Hepatocyte (in vitro differentiated cells): ENCODE measurements around the gene PAXX. TPM values are rescaled to one million over a fixed set of nuclear protein-coding genes. Genes with fewer than 3 reads are reported as not detected.

Experiments used
- DNase-seq: peaks from one replicate; pipeline ENCODE4 v3.0.0-alpha.2; 2016; ENCODE audit warnings: low spot score
- H2AFZ ChIP-seq: fragments of 200-600 bp; sonication (generic); 2 replicates; pipeline ENCODE4 v1.6.0; 2016; ENCODE audit warnings: antibody characterized with exemption, mild to moderate bottlenecking
- H3K27ac ChIP-seq: fragments of 200-600 bp; sonication (generic); 2 replicates; pipeline ENCODE4 v1.5.1; 2016; ENCODE audit warnings: mild to moderate bottlenecking
- H3K27me3 ChIP-seq: fragments of 200-600 bp; sonication (generic); 2 replicates; pipeline ENCODE4 v1.6.1; 2016
- H3K36me3 ChIP-seq: fragments of 200-600 bp; sonication (generic); replicated peaks from 2 replicates; pipeline ENCODE4 v1.5.1; 2016; ENCODE audit warnings: low read depth; ENCODE audit not compliant: insufficient read depth
- H3K4me1 ChIP-seq: fragments of 200-600 bp; sonication (generic); 2 replicates; pipeline ENCODE4 v1.5.1; 2016; ENCODE audit warnings: mild to moderate bottlenecking, moderate library complexity; ENCODE audit not compliant: insufficient read depth
- H3K4me2 ChIP-seq: fragments of 200-600 bp; sonication (generic); 2 replicates; pipeline ENCODE4 v1.6.0; 2016
- H3K4me3 ChIP-seq: fragments of 200-600 bp; sonication (generic); 2 replicates; pipeline ENCODE4 v1.5.1; 2016; ENCODE audit warnings: mild to moderate bottlenecking
- H3K79me2 ChIP-seq: fragments of 200-600 bp; sonication (generic); 2 replicates; pipeline ENCODE4 v1.6.0; 2017; ENCODE audit warnings: mild to moderate bottlenecking
- H3K9me2 ChIP-seq: fragments of 200-600 bp; sonication (generic); replicated peaks from 2 replicates; pipeline ENCODE4 v1.6.0; 2017; ENCODE audit warnings: mild to moderate bottlenecking; ENCODE audit not compliant: insufficient read depth
- H3K9me3 ChIP-seq: fragments of 200-600 bp; sonication (generic); 2 replicates; pipeline ENCODE4 v1.5.1; 2016; ENCODE audit warnings: low read depth, mild to moderate bottlenecking
- H4K20me1 ChIP-seq: fragments of 200-600 bp; sonication (generic); 2 replicates; pipeline ENCODE4 v1.6.0; 2016; ENCODE audit warnings: mild to moderate bottlenecking; ENCODE audit not compliant: insufficient read depth, poor library complexity, severe bottlenecking
- EZH2 ChIP-seq: fragments of 200-600 bp; sonication (generic); IDR thresholded peaks from 2 replicates; pipeline ENCODE4 v1.6.1; 2016; ENCODE audit warnings: antibody characterized with exemption, mild to moderate bottlenecking, borderline replicate concordance
- EZH2phosphoT487 ChIP-seq: fragments of 200-600 bp; sonication (generic); IDR thresholded peaks from one replicate; pipeline ENCODE4 v1.6.1; 2018; ENCODE audit warnings: antibody characterized with exemption, mild to moderate bottlenecking, low read depth, moderate library complexity; ENCODE audit not compliant: unreplicated experiment, severe bottlenecking
- WGBS: methylation state at CpG from one replicate; pipeline ENCODE4 v1.1.6; 2016; ENCODE audit warnings: low lambda C conversion rate; ENCODE audit errors: missing lambda C conversion rate; 5-methylcytosine and 5-hydroxymethylcytosine counted together
- polyA plus RNA-seq: library from polyadenylated mRNA; unstranded; fragments of >200 nt; fragmentation: Nextera tagmentation; extraction: Ambion mirVana; gene quantifications from 2 replicates; pipeline ENCODE4 v1.2.1, GENCODE V29; 2016
- total RNA-seq: library from RNA; depleted of rRNA; stranded (reverse); fragments of >200 nt; gene quantifications from 2 replicates; pipeline ENCODE4 v1.2.3, GENCODE V29; 2014
- TF ChIP-seq, protein P1 (sequence below): fragments of 200-600 bp; sonication (generic); IDR thresholded peaks from 2 replicates; pipeline ENCODE4 v1.5.1; 2016; ENCODE audit warnings: antibody characterized with exemption, mild to moderate bottlenecking; ENCODE audit not compliant: poor library complexity

Gene PAXX
- total and polyA plus RNA-seq, 2 experiments from 2014 or later: 39.5 to 89.5 TPM

DNA sequence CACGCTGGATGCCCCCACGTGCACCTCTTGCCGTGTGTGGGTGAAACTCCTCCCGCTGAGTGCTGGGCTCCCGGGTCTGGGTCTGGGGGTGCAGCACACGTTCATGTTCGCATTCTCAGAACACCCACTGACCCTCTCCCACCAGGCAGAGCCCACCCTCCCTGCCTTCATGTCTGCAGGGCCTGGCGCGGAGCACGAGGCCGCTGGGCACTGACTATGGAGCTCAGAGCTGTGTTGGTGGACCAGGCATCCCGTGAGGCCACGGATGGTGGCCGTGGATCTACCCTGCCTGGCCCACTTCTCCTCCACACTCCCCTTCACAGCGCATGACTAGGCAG lies 31.3 kb upstream of the PAXX start:
- no peak for TF ChIP-seq EZH2phosphoT487
- no peak for TF ChIP-seq EZH2
- TF ChIP-seq, protein P1, sequence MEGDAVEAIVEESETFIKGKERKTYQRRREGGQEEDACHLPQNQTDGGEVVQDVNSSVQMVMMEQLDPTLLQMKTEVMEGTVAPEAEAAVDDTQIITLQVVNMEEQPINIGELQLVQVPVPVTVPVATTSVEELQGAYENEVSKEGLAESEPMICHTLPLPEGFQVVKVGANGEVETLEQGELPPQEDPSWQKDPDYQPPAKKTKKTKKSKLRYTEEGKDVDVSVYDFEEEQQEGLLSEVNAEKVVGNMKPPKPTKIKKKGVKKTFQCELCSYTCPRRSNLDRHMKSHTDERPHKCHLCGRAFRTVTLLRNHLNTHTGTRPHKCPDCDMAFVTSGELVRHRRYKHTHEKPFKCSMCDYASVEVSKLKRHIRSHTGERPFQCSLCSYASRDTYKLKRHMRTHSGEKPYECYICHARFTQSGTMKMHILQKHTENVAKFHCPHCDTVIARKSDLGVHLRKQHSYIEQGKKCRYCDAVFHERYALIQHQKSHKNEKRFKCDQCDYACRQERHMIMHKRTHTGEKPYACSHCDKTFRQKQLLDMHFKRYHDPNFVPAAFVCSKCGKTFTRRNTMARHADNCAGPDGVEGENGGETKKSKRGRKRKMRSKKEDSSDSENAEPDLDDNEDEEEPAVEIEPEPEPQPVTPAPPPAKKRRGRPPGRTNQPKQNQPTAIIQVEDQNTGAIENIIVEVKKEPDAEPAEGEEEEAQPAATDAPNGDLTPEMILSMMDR: no peak
- no peak for DNase-seq
- Histone ChIP-seq H3K4me2 (no peak overlapping the region), H2AFZ (no peak overlapping the region), H4K20me1 (no peaks in the 10 kb centered on the region), H3K36me3 (no peaks in the 10 kb centered on the region), H3K4me3 (no peak overlapping the region), H3K9me2 (no peaks in the 10 kb centered on the region), H3K4me1 (no peaks in the 10 kb centered on the region), H3K79me2 (no peaks in the 10 kb centered on the region), H3K27ac (no peak overlapping the region), H3K9me3 (no peaks in the 10 kb centered on the region), H3K27me3 (no peaks in the 10 kb centered on the region)
- 89% methylated on average over 15 of the region's 15 CpGs for WGBS

DNA sequence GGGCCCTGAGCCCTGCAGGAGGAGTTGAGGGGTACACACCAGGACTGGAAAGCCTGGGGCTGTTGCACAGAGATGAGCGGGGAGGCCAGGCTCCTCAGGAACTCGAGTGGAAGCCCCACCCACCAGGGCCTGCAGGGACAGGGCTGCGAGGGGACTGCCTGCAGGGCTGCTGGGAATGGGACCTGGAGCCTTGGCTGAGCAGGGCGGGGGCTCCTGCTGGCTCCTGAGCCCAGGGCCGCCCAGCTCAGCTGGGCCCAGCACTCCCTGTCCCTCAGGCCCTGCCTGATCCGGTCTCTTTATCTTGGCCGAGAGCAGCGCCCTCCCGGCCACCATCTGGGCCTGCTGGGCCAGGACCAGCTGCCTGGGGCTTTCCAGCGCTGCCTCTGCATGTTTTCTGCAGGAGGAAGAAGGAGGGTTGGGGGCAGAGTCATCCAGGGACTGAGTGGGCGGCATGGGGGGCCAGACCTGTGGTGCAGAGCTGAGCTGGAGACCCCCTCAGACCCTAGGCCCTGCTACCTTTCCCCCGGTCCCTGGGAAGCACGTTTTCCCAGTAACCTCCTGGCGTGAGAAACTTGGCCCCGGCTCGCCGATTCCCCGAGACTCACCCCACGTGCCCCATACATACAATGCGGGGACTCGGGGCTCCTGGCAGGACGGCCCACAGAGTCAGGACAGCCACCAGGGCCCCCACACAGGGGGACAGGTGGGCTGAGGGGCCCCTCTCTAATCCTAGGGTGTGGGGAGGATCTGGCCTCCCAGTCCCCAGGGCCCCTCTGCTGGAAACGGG lies 30.8 kb upstream of the PAXX start:
- no peak overlapping the region for H3K4me3 ChIP-seq
- DNase-seq: no peak
- 81% methylated on average over 23 of the region's 23 CpGs for WGBS
- no peaks in the 10 kb centered on the region for H3K9me3 ChIP-seq
- H3K27me3 ChIP-seq: no peaks in the 10 kb centered on the region
- TF ChIP-seq, protein P1: no peak
- H3K36me3 ChIP-seq: no peaks in the 10 kb centered on the region
- H3K4me2 ChIP-seq: no peak overlapping the region
- no peak overlapping the region for H2AFZ ChIP-seq
- no peaks in the 10 kb centered on the region for H3K79me2 ChIP-seq
- H4K20me1 ChIP-seq: no peaks in the 10 kb centered on the region
- no peak overlapping the region for H3K27ac ChIP-seq
- H3K4me1 ChIP-seq: no peaks in the 10 kb centered on the region
- H3K9me2 ChIP-seq: no peaks in the 10 kb centered on the region

DNA sequence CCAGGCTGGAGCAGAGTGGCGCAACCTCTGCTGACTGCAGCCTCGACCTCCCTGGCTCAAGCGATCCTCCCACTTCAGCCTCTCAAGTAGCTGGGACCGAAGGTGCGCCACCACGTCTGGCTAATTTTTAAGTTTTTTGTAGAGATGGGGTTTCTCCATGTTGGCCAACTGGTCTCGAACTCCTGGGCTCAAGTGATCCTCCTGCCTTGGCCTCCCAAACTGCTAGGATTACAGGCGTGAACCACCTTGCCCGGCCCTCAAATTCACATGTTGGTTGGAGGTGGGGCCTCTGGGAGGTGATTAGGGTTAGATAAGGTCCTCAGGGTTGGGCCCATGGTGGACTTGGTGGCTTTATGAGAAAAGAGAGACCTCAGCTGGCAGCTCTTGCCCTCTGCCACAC lies 30.1 kb upstream of the PAXX start:
- no peak overlapping the region for H2AFZ ChIP-seq
- no peaks in the 10 kb centered on the region for H3K79me2 ChIP-seq
- no peak for DNase-seq
- H3K4me2 ChIP-seq: no peak overlapping the region
- no peaks in the 10 kb centered on the region for H3K36me3 ChIP-seq
- no peaks in the 10 kb centered on the region for H4K20me1 ChIP-seq
- TF ChIP-seq, protein P1: no peak
- TF ChIP-seq EZH2 (no peak), EZH2phosphoT487 (no peak)
- H3K4me3 ChIP-seq: no peak overlapping the region
- H3K4me1 ChIP-seq: no peaks in the 10 kb centered on the region
- H3K9me3 ChIP-seq: no peaks in the 10 kb centered on the region
- H3K27me3 ChIP-seq: no peaks in the 10 kb centered on the region
- no peaks in the 10 kb centered on the region for H3K9me2 ChIP-seq
- no peak overlapping the region for H3K27ac ChIP-seq
- 95% methylated on average over 9 of the region's 9 CpGs for WGBS
